ENCODE results near the gene SOX11. TPM values are rescaled to one million over a fixed set of nuclear protein-coding genes. Genes with fewer than 3 reads are reported as not detected.

Gene SOX11
- total and polyA plus RNA-seq, 2 donors (not counting 1 experiment from before 2014, with no cell fraction given): 0.01 TPM; not detected in 1

- peaks cover 46% of the 10 kb centered on the region for H3K27me3 Mint-ChIP-seq
These were observed 1.9 kb upstream of the SOX11 start for GRCh38 chr2:5690286-5690685.

GRCh38 chr2:5690718-5691220, 1.4 kb upstream of the SOX11 start:
- intact Hi-C loops (cut with micrococcal nuclease): no loop called here
- H3K27ac Mint-ChIP-seq: no peak overlapping the region
- peaks cover 50% of the 10 kb centered on the region for H3K27me3 Mint-ChIP-seq
- Histone ChIP-seq H4K20me1 (ENCODE audit: control insufficient read depth, insufficient read depth, low read length, poor library complexity, severe bottlenecking) (no peaks in the 10 kb centered on the region), H3K27ac (ENCODE audit: low read length in 2 of 2) (no peak overlapping the region), H3K27me3 (replicated peaks in 1 of 4; ENCODE audit: control extremely low read depth in 1 of 4, control insufficient read depth in 3 of 4, insufficient read depth in 4 of 4, low read length in 3 of 4) (peaks cover 0 to 21% (median 12%) of the 10 kb centered on the region in 4 experiments), H3K9ac (ENCODE audit: low read length) (no peak overlapping the region), H3K4me3 (ENCODE audit: control extremely low read depth in 1 of 5, extremely low read depth in 1 of 5, insufficient read depth in 1 of 5, low read depth in 2 of 5, low read length in 4 of 5) (no peak overlapping the region), H3K36me3 (replicated peaks in 1 of 2; ENCODE audit: control extremely low read depth in 1 of 2, control insufficient read depth in 1 of 2, extremely low read depth in 1 of 2, insufficient read depth in 2 of 2, low read length in 1 of 2) (no peaks in the 10 kb centered on the region), H3K4me2 (replicated peaks; ENCODE audit: low read depth, low read length, poor library complexity, severe bottlenecking) (no peak overlapping the region), H3K79me2 (ENCODE audit: control insufficient read depth, insufficient read depth, low read length) (no peaks in the 10 kb centered on the region), H3K4me1 (ENCODE audit: control insufficient read depth in 2 of 2, insufficient read depth in 2 of 2, low read length in 2 of 2) (peaks cover 10 to 11% of the 10 kb centered on the region in 2 donors), H3K9me3 (ENCODE audit: control extremely low read depth in 1 of 3, control insufficient read depth in 2 of 3, insufficient read depth in 1 of 3, low read length in 2 of 3) (peaks cover 0 to 16% (median 0%) of the 10 kb centered on the region in 3 donors), H2AFZ (ENCODE audit: insufficient read depth, low read depth, low read length, poor library complexity, severe bottlenecking) (peak overlapping the region; percentile 16)
- no peaks in the 10 kb centered on the region for H3K9me3 Mint-ChIP-seq (ENCODE audit: insufficient read depth)
- TF ChIP-seq EZH2 (IDR thresholded peaks at IDR 0.05; ENCODE audit: borderline replicate concordance, insufficient read depth, low read depth, low read length, poor library complexity, severe bottlenecking) (no peak), CTCF (IDR thresholded peaks at IDR 0.05) (no peak)
- 9% methylated on average over 20 of the region's 25 CpGs for WGBS (ENCODE audit: insufficient coverage)
- H3K4me3 Mint-ChIP-seq: peak overlapping the region; percentile 42
- H3K4me1 Mint-ChIP-seq: peaks cover 7% of the 10 kb centered on the region
- no peak for ATAC-seq (ENCODE audit: low read depth)
- ChIA-PET CTCF (no interaction called here), POLR2A (no interaction called here)
- no peak for DNase-seq

More at GRCh38 chr2:5690286-5690685, 1.9 kb upstream of the SOX11 start:
- Histone ChIP-seq H3K9ac (ENCODE audit: low read length) (no peak overlapping the region), H3K36me3 (replicated peaks in 1 of 2; ENCODE audit: control extremely low read depth in 1 of 2, control insufficient read depth in 1 of 2, extremely low read depth in 1 of 2, insufficient read depth in 2 of 2, low read length in 1 of 2) (no peaks in the 10 kb centered on the region), H4K20me1 (ENCODE audit: control insufficient read depth, insufficient read depth, low read length, poor library complexity, severe bottlenecking) (no peaks in the 10 kb centered on the region), H3K4me1 (ENCODE audit: control insufficient read depth in 2 of 2, insufficient read depth in 2 of 2, low read length in 2 of 2) (peaks cover 7 to 9% of the 10 kb centered on the region in 2 donors), H3K4me2 (replicated peaks; ENCODE audit: low read depth, low read length, poor library complexity, severe bottlenecking) (no peak overlapping the region), H2AFZ (ENCODE audit: insufficient read depth, low read depth, low read length, poor library complexity, severe bottlenecking) (no peak overlapping the region), H3K9me3 (ENCODE audit: control extremely low read depth in 1 of 3, control insufficient read depth in 2 of 3, insufficient read depth in 1 of 3, low read length in 2 of 3) (peaks cover 0 to 16% (median 0%) of the 10 kb centered on the region in 3 donors), H3K79me2 (ENCODE audit: control insufficient read depth, insufficient read depth, low read length) (no peaks in the 10 kb centered on the region), H3K27me3 (replicated peaks in 1 of 4; ENCODE audit: control extremely low read depth in 1 of 4, control insufficient read depth in 3 of 4, insufficient read depth in 4 of 4, low read length in 3 of 4) (peaks cover 0 to 17% (median 10%) of the 10 kb centered on the region in 4 experiments), H3K27ac (ENCODE audit: low read length in 2 of 2) (no peak overlapping the region), H3K4me3 (ENCODE audit: control extremely low read depth in 1 of 5, extremely low read depth in 1 of 5, insufficient read depth in 1 of 5, low read depth in 2 of 5, low read length in 4 of 5) (no peak overlapping the region)
- Mint-ChIP-seq H3K4me1 (peaks cover 6% of the 10 kb centered on the region), H3K9me3 (ENCODE audit: insufficient read depth) (no peaks in the 10 kb centered on the region), H3K4me3 (no peak overlapping the region), H3K27ac (no peak overlapping the region)
- ChIA-PET POLR2A (no interaction called here), CTCF (no interaction called here)
- intact Hi-C loops (cut with micrococcal nuclease): no loop called here
- DNase-seq (no peak), ATAC-seq (ENCODE audit: low read depth) (no peak)
- 14% methylated on average over 1 of the region's 8 CpGs for WGBS (ENCODE audit: insufficient coverage)
- TF ChIP-seq EZH2 (IDR thresholded peaks at IDR 0.05; ENCODE audit: borderline replicate concordance, insufficient read depth, low read depth, low read length, poor library complexity, severe bottlenecking) (no peak), CTCF (IDR thresholded peaks at IDR 0.05) (no peak)
